H9 (cell line): ENCODE measurements around the gene UTF1. TPM values are rescaled to one million over a fixed set of nuclear protein-coding genes. Genes with fewer than 3 reads are reported as not detected.

Experiments
- DNase-seq: peaks from one replicate; pipeline ENCODE4 v3.0.0-alpha.2; 2017
- H2AFZ ChIP-seq: one replicate; pipeline ENCODE4 v1.6.1; 2013; ENCODE audit warnings: mild to moderate bottlenecking, low read length, control low read depth, moderate library complexity
- H2AK5ac ChIP-seq: 2 replicates; pipeline ENCODE4 v1.6.1; 2013; ENCODE audit warnings: low read length, control low read depth, mixed read lengths; ENCODE audit not compliant: insufficient read length
- H2BK120ac ChIP-seq: one replicate; pipeline ENCODE4 v1.6.1; 2013; ENCODE audit warnings: low read depth, mild to moderate bottlenecking, low read length, control low read depth, inconsistent platforms; ENCODE audit not compliant: poor library complexity, severe bottlenecking
- H2BK12ac ChIP-seq: 2 replicates; pipeline ENCODE4 v1.6.1; 2013; ENCODE audit warnings: low read length, control low read depth, mixed read lengths, low read depth; ENCODE audit not compliant: insufficient read length
- H2BK15ac ChIP-seq: 2 replicates; pipeline ENCODE4 v1.6.1; 2013; ENCODE audit warnings: low read depth, low read length, control low read depth
- H2BK20ac ChIP-seq: one replicate; pipeline ENCODE4 v1.6.1; 2013; ENCODE audit warnings: low read depth, mild to moderate bottlenecking, low read length, control low read depth, inconsistent platforms; ENCODE audit not compliant: poor library complexity, severe bottlenecking
- H2BK5ac ChIP-seq: 2 replicates; pipeline ENCODE4 v1.6.1; 2013; ENCODE audit warnings: low read length, control low read depth, mixed read lengths; ENCODE audit not compliant: insufficient read length
- H3K14ac ChIP-seq: 2 replicates; pipeline ENCODE4 v1.6.1; 2013; ENCODE audit warnings: low read length, control low read depth; ENCODE audit not compliant: insufficient read depth
- H3K18ac ChIP-seq: 2 replicates; pipeline ENCODE4 v1.6.1; 2013; ENCODE audit warnings: low read depth, mild to moderate bottlenecking, mixed read lengths, low read length, control low read depth; ENCODE audit not compliant: insufficient read length
- H3K23ac ChIP-seq: 2 replicates; pipeline ENCODE4 v1.6.1; 2013; ENCODE audit warnings: low read length, control low read depth, mixed read lengths, low read depth; ENCODE audit not compliant: insufficient read length
- H3K23me2 ChIP-seq: 2 replicates; pipeline ENCODE4 v1.6.1; 2013; ENCODE audit warnings: low read depth, mild to moderate bottlenecking, mixed read lengths, low read length, control low read depth; ENCODE audit not compliant: insufficient read length, poor library complexity, severe bottlenecking
- H3K27ac ChIP-seq: 2 replicates; pipeline ENCODE4 v1.5.1; 2013; ENCODE audit warnings: low read length, control low read depth, mixed read lengths, low read depth; ENCODE audit not compliant: insufficient read length
- H3K27me3 ChIP-seq: 2 replicates; pipeline ENCODE4 v1.6.1; 2013; ENCODE audit warnings: low read length, control low read depth, inconsistent platforms; ENCODE audit not compliant: insufficient read depth
- H3K4ac ChIP-seq: 2 replicates; pipeline ENCODE4 v1.6.1; 2013; ENCODE audit warnings: low read depth, mild to moderate bottlenecking, control low read depth, inconsistent platforms, low read length, moderate library complexity
- H3K4me1 ChIP-seq: 2 replicates; pipeline ENCODE4 v1.6.1; 2013; ENCODE audit warnings: low read length, control low read depth, inconsistent platforms; ENCODE audit not compliant: insufficient read depth
- H3K4me2 ChIP-seq: 2 replicates; pipeline ENCODE4 v1.6.1; 2013; ENCODE audit warnings: low read length, control low read depth, mixed read lengths; ENCODE audit not compliant: insufficient read length, insufficient read depth
- H3K56ac ChIP-seq: 2 replicates; pipeline ENCODE4 v1.6.1; 2013; ENCODE audit warnings: low read depth, mild to moderate bottlenecking, mixed read lengths, low read length, control low read depth; ENCODE audit not compliant: insufficient read length
- H3K79me1 ChIP-seq: 2 replicates; pipeline ENCODE4 v1.6.1; 2013; ENCODE audit warnings: low read depth, mild to moderate bottlenecking, moderate library complexity, low read length, control low read depth, inconsistent platforms; ENCODE audit not compliant: insufficient read depth, poor library complexity, severe bottlenecking
- H3K79me2 ChIP-seq: 2 replicates; pipeline ENCODE4 v1.6.1; 2013; ENCODE audit warnings: low read length, control low read depth, inconsistent platforms; ENCODE audit not compliant: insufficient read depth
- H3K9ac ChIP-seq: 2 replicates; pipeline ENCODE4 v1.6.1; 2013; ENCODE audit warnings: low read length, control low read depth, mixed read lengths; ENCODE audit not compliant: insufficient read length; ENCODE audit errors: extremely low read depth
- H3K9me3 ChIP-seq: one replicate; pipeline ENCODE4 v1.6.1; 2013; ENCODE audit warnings: low read depth, low read length, inconsistent platforms; ENCODE audit not compliant: control insufficient read depth
- H3T11ph ChIP-seq: one replicate; pipeline ENCODE4 v1.6.1; 2013; ENCODE audit warnings: mild to moderate bottlenecking, low read length, control low read depth, inconsistent platforms
- H4K20me1 ChIP-seq: one replicate; pipeline ENCODE4 v1.6.1; 2013; ENCODE audit not compliant: control insufficient read depth, insufficient read length, insufficient read depth
- H4K5ac ChIP-seq: 2 replicates; pipeline ENCODE4 v1.6.1; 2013; ENCODE audit warnings: low read depth, mild to moderate bottlenecking, mixed read lengths, low read length, control low read depth; ENCODE audit not compliant: insufficient read length
- H4K8ac ChIP-seq: replicated peaks from 2 replicates; pipeline ENCODE4 v1.6.1; 2013; ENCODE audit warnings: low read length, control low read depth, mixed read lengths, low read depth; ENCODE audit not compliant: insufficient read length
- H4K91ac ChIP-seq: 2 replicates; pipeline ENCODE4 v1.6.1; 2013; ENCODE audit warnings: low read depth, mild to moderate bottlenecking, moderate library complexity, mixed read lengths, low read length, control low read depth; ENCODE audit not compliant: insufficient read length
- H3K27ac Mint-ChIP-seq, 3 experiments: 2 replicates in 2 of 3; 3 replicates in 1 of 3; pipeline ENCODE4 v1.8.0; 2020 to 2021; ENCODE audit warnings: mixed read lengths in 3 of 3, mild to moderate bottlenecking in 1 of 3, moderate library complexity in 1 of 3
- H3K27me3 Mint-ChIP-seq: 2 replicates; pipeline ENCODE4 v1.8.0; 2021; ENCODE audit warnings: low read depth, mild to moderate bottlenecking, moderate library complexity, mixed read lengths
- H3K36me3 Mint-ChIP-seq, 3 experiments: 2 replicates in 2 of 3; 3 replicates in 1 of 3; pipeline ENCODE4 v1.8.0; 2020 to 2021; ENCODE audit warnings: low read depth in 3 of 3, mixed read lengths in 3 of 3; ENCODE audit not compliant: insufficient read depth in 1 of 3
- H3K4me1 Mint-ChIP-seq, 2 experiments: 2 replicates each; pipeline ENCODE4 v1.8.0; 2020; ENCODE audit warnings: mixed read lengths in 2 of 2
- H3K4me3 Mint-ChIP-seq, 2 experiments: 2 replicates in 1 of 2; 3 replicates in 1 of 2; pipeline ENCODE4 v1.8.0; 2020 to 2021; ENCODE audit warnings: mild to moderate bottlenecking in 2 of 2, mixed read lengths in 2 of 2, moderate library complexity in 1 of 2
- H3K9me3 Mint-ChIP-seq, 2 experiments: 2 replicates in 1 of 2; 3 replicates in 1 of 2; pipeline ENCODE4 v1.8.0; 2020; ENCODE audit warnings: mild to moderate bottlenecking in 2 of 2, mixed read lengths in 2 of 2, moderate library complexity in 1 of 2
- CTCF ChIP-seq: fragments of 200-600 bp; sonication (generic); conservative IDR thresholded peaks from 3 replicates; pipeline ENCODE4 v1.8.0; 2021; ENCODE audit warnings: antibody characterized with exemption, mild to moderate bottlenecking
- WGBS: extraction: QIAGEN DNeasy Blood & Tissue Kit; methylation state at CpG from one replicate; pipeline ENCODE4 v1.1.7; 2013; ENCODE audit warnings: missing lambda C conversion rate, low lambda C conversion rate, mixed read lengths; ENCODE audit not compliant: insufficient read length; ENCODE audit errors: extremely low coverage; 5-methylcytosine and 5-hydroxymethylcytosine counted together
- total RNA-seq: library from RNA; stranded (reverse); gene quantifications from 2 replicates; pipeline ENCODE4 v1.2.1, GENCODE V29; 2021

The UTF1 gene
- total RNA-seq, 1 experiment from 2014 or later = 31.5 TPM

GRCh38 chr10:133254421-133255120 lies 24.6 kb downstream of the UTF1 start:
- Mint-ChIP-seq H3K4me3 (no peak overlapping the region; a peak in 2 of 5 replicates), H3K27ac (peak overlapping the region in 1 of 3 experiments; percentile 7; a peak in 1 of 7 replicates), H3K9me3 (no peaks in the 10 kb centered on the region; a peak in 2 of 5 replicates), H3K36me3 (no peaks in the 10 kb centered on the region), H3K4me1 (peaks cover 8 to 21% of the 10 kb centered on the region in 2 experiments), H3K27me3 (peaks cover 6% of the 10 kb centered on the region)
- H4K20me1 ChIP-seq = no peaks in the 10 kb centered on the region
- H3K23me2 ChIP-seq = no peaks in the 10 kb centered on the region
- no peaks in the 10 kb centered on the region for H3K4me1 ChIP-seq
- H3K27ac ChIP-seq = no peak overlapping the region
- no peaks in the 10 kb centered on the region for H3K27me3 ChIP-seq
- no peak overlapping the region for H3K18ac ChIP-seq
- H4K8ac ChIP-seq = no peak overlapping the region
- no peak for TF ChIP-seq CTCF
- H3K56ac ChIP-seq = no peak overlapping the region
- no peaks in the 10 kb centered on the region for H3K9me3 ChIP-seq
- no peak overlapping the region for H2AFZ ChIP-seq
- H4K5ac ChIP-seq = no peak overlapping the region
- no peak overlapping the region for H2BK15ac ChIP-seq
- no peak overlapping the region for H3T11ph ChIP-seq
- H2BK12ac ChIP-seq = no peak overlapping the region
- no peak overlapping the region for H2AK5ac ChIP-seq
- H3K23ac ChIP-seq = no peak overlapping the region
- no peak overlapping the region for H3K14ac ChIP-seq
- no peak overlapping the region for H3K4ac ChIP-seq
- no CpG with 5 or more reads among the region's 13 CpGs for WGBS
- H3K4me2 ChIP-seq = no peak overlapping the region
- no peaks in the 10 kb centered on the region for H3K79me2 ChIP-seq
- H2BK20ac ChIP-seq = no peak overlapping the region
- no peak for DNase-seq
- H3K79me1 ChIP-seq = no peaks in the 10 kb centered on the region
- no peak overlapping the region for H2BK5ac ChIP-seq
- H3K9ac ChIP-seq = no peak overlapping the region
- no peak overlapping the region for H2BK120ac ChIP-seq
- H4K91ac ChIP-seq = no peak overlapping the region
